KOPT-K1 (cell line): ENCODE results near the gene CNPPD1.

Source experiments
- H3K27ac ChIP-seq: fragments of 200-600 bp; sonication (generic); 2 replicates; pipeline ENCODE4 v1.5.1; 2016; ENCODE audit warnings: antibody characterized with exemption, mild to moderate bottlenecking, low read depth, low read length; ENCODE audit not compliant: poor library complexity, severe bottlenecking
- H3K36me3 ChIP-seq: fragments of 200-600 bp; sonication (generic); 2 replicates; pipeline ENCODE4 v1.5.1; 2017; ENCODE audit warnings: antibody characterized with exemption, mild to moderate bottlenecking, low read length, moderate library complexity; ENCODE audit not compliant: insufficient read depth
- H3K9me3 ChIP-seq: fragments of 200-600 bp; sonication (generic); 2 replicates; pipeline ENCODE4 v1.5.1; 2017; ENCODE audit warnings: antibody characterized with exemption, low read length, mild to moderate bottlenecking; ENCODE audit not compliant: insufficient read depth, poor library complexity, severe bottlenecking

Gene CNPPD1

DNA sequence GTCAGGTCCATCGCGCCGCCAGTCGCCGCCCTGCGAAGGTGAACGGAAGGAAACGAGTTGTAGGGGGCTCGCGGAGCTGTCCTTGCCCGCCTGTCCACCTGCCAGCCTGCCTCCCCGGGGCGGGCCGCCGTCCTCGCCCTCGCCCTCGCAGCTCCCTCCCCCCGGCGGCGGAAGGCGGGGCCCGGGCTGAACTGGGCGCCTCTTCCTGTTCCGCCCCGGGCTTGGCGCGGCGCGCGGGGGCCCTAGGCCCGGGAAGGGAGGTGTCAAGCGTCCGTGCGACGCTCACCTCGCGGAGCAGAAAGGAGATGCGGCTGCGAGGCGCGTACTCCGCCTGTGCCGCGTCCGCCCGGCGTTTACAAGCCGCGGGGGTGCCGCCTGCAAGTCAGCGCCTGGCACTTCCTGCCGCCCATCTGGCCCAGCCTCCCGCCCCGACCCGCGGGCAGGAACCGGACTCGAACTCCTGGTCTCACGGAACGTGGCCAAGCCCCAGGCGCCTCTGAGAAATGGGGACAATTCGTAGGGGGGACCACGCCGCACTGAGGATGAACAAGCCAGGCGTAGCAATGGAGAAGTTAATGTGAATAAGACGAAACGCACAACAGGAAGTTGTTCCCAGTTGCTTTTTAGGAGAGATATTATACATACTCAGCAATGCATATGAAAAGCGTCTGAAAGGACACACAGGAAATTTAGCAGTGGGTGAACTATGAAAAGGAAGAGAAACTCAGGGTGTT is at the start of gene CNPPD1:
Gene CNPPD1 (minus strand): TSS at position 108 of the 734 bp plus-strand sequence. CDS start 97 bp downstream, at position 11.
- H3K36me3 ChIP-seq: peaks cover 58% of the 10 kb centered on the region

DNA sequence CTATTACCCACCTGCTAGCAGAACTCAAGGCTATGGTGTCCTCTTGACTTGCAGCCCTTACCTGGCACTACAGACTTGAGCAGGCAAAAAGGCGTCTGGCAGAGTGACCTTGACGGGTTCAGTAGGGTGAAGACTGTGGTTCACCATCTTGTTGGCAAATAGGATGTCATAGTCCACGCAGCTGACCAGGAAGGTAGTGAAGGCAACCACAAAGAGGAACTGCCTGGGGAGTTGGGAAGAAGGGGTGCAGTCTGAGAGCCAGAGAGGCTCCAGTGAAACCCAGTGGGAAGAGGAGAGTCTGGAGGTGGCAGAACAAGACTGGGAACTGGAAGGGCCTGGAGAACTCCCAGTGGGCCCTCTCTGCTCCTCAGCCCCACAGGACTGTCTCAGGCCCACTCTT is 48.6 kb upstream of the CNPPD1 start:
- Histone ChIP-seq H3K27ac (no peak overlapping the region), H3K36me3 (peaks cover 66% of the 10 kb centered on the region), H3K9me3 (no peaks in the 10 kb centered on the region)

More for the DNA sequence above, at the start of gene CNPPD1:
- H3K27ac ChIP-seq: peak within 1 kb of the TSS; percentile 93
- no peaks in the 10 kb centered on the region for H3K9me3 ChIP-seq

DNA sequence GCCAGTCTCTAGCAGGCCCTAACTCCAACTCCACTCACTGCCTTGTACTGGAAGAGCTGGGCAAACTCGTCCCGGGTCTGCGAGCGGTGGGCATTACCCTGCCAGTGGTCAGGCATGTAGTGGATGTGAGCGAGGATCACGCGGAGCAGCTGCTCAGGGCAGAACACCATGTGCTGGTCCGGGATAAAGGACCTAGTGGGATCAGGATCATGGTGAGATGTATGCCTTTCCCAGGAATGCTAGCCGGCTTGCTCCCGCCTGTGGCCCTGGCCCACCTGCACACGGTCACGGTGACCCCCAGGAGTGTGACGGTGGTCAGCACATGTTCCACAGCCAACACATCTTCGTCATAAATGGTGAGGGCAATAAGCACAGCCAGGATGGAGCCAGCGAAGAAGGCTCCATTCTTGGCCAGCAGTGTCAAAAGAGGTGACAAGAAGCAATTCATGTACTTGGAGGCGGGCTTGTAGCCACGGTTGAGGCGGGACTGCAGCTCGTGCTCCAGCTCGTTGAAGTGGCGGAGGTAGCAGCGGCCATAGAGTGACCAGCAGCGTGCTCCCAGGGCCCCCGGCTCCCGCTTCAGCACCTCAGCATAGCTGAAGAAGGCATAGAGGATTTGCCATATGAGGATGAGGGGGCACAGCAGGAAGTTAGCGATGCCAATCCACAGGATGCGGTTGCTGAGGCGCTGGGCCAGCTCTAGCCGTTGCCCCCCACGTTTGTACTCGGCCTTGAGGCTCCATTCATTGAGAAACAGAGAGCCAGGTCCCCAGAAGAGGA is 47.3 kb upstream of the CNPPD1 start:
- peaks cover 74% of the 10 kb centered on the region for H3K36me3 ChIP-seq

DNA sequence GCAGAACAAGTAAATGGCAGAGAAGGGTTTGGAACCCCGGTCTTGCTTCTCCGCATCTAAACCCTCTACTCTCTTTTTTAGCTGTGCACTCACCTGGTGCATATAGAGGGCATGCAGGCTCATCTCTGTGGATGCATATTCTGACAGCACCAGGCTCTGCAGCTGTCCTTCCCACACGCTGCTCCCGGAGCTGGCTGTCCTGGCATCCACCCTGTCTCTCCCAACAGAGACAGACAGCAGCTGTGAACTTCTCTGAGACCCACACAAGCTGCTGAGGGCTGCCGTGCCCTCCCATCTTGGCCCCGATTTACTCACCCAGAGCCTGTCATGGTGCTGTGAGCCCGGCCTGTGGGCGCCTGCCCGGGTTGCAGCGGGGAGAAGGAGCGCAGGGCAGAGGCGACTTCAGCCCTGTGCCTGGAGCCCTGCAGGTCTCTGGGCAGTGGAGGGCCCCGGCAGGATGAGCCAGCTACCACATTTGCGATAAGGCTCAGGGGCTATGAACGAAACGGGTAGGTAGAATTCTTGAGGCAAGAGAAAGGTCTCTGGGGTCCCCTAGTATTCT is 45.3 kb upstream of the CNPPD1 start:
- Histone ChIP-seq H3K36me3 (peaks cover 71% of the 10 kb centered on the region), H3K27ac (no peak overlapping the region), H3K9me3 (no peaks in the 10 kb centered on the region)

More for the DNA sequence above, 47.3 kb upstream of the CNPPD1 start:
- Histone ChIP-seq H3K27ac (no peak overlapping the region), H3K9me3 (no peaks in the 10 kb centered on the region)

DNA sequence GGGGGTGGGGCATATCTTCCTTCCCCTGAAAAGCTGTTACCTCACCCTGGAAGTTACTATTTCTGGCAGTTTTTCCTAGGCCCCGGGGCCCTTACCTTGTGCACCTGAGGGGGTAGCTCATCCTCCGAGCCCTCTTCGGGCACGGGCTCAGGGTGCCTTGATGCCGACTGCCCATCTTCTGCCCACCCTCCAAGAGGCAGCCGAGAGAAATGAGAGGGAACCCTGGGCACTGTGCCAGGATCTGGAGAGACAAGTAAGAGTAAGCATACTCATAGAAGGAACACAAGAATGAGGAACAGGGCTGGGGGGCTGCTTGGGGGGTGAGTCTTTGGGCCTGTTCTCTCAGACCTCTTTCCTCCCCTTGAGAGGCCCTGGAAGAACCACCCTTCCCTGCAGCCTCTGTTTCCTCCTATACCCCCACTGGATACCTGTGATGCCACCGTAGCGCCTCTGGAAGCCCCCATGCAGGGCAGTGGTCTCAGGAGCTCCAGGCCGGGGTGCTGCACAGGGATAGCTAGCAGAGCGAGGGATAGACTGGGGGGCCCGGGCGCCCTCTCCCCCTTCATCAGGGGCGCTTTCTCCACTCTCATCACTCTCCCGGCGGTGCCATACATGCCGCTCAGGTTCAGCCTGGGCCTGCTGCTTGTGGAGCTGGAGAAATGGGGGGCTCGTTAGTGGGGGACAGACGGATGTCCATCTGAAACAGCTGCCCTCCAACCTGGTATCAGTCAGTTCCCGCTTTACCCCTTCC is 44.1 kb upstream of the CNPPD1 start:
- Histone ChIP-seq H3K9me3 (no peaks in the 10 kb centered on the region), H3K36me3 (peaks cover 63% of the 10 kb centered on the region), H3K27ac (no peak overlapping the region)

DNA sequence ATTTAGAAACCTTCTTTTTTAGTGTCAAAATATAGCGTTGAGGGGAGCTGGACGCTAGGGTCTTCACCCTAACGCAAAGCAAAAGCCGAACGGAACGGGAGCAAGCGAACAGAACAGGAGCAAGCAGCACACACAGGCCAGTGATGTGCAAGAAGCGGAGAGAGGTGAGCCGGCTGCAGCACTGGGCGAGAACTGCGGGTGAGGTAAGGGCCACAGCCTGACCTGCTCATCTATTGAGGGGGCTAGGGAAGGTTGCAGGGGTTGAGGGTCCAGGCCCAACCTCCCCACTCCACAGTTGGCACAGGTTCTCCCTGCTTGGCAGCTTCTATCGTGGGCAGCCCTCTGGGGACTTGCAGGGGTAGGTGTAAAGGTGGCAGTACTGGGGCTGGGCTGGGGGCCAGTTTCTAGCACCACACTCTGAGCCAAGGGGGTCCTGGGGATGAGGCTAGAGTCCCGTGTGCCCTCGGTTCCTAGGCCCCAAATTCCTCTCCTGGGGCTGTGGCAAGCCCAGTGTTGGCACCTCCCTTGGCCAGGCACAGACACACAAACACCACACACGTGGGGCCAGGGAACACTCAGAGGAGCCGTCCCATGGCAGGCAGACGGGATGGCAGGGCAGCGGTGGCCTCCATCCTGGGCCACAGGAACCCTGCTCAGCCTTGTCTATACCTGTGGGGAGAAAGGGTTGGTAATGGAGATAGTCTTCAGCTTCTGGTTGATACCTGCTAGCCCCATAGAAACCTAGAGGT is 43.2 kb upstream of the CNPPD1 start:
- Histone ChIP-seq H3K9me3 (no peaks in the 10 kb centered on the region), H3K36me3 (peaks cover 55% of the 10 kb centered on the region), H3K27ac (no peak overlapping the region)

DNA sequence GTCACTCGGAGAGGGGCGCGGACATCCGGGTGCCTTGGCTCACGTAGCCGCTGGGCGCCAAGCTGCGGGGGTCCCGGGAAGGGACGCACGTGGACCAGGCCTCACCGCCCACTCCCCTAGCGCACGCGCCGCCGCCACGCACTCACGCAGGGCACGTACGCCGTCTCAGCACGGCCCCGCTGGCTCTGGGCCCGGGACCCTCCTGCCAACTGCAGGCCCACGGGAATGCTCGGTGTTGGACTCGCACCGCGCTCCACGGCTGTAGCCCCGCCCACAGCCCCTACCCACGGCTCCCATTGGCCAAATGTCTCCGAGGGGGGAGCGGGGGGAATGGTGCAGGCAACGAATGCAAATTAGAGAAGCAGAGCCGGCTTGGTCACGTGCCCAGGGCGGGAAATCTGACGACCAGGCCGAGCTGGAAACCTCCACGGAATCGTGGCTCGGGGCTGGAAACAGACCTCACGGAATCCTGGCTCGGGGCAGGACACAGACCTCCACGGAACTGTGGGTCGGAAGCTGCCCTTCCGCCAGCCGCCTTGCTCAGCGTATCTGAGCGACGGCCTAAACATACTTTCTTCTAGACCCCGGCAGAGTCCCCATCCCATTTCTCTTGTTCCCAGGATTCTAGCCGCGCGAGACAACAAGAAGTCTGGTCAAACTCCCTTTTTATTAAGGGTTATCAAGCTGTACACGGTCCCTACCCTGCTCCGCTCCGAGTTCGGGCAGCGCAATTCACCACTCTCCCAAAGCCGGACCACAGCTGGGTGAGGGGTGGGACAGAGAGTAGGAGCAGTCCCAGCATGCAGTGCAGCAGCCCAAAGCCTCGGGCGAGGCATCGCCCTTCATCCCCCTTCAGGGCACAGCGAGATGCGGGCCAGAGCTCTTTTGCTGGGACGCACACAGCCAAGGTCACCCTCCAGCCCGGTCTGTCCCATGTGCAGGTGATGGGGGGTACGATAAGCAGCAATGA is 42.3 kb upstream of the CNPPD1 start, which contains the start of gene ABCB6:
Gene ABCB6 (minus strand): TSS at position 227 of the 970 bp plus-strand sequence. CDS start 285 bp downstream, outside the sequence.
- no peak within 1 kb of the TSS for H3K27ac ChIP-seq
- peaks cover 52% of the 10 kb centered on the region for H3K36me3 ChIP-seq
- no peaks in the 10 kb centered on the region for H3K9me3 ChIP-seq

DNA sequence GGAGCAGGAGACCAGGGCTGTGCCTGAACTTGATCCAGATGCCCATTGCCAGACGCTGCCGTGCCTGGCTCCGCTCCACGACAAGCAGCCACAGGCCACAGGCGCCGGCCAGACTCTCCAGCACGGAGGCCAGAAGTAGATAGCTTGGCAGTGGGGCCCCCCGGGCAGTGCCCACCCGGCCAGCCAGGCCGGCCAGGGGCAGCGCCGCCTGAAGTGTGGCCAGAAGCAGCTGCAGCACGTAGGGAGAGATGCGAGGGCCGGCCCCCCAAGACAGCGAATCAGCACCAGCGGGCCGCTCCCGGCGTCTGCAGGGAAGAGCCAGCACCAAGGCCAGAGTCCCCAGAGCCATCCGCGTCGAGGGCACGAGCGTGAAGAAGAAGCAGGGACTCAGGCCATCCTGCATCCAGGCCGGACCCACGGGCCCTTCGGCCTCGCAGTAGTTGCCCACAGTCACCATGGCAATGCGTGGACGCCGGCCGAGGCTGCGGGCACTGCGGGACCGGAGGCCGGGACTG is 41.5 kb upstream of the CNPPD1 start:
- Histone ChIP-seq H3K36me3 (peaks cover 52% of the 10 kb centered on the region), H3K27ac (no peak overlapping the region), H3K9me3 (no peaks in the 10 kb centered on the region)

DNA sequence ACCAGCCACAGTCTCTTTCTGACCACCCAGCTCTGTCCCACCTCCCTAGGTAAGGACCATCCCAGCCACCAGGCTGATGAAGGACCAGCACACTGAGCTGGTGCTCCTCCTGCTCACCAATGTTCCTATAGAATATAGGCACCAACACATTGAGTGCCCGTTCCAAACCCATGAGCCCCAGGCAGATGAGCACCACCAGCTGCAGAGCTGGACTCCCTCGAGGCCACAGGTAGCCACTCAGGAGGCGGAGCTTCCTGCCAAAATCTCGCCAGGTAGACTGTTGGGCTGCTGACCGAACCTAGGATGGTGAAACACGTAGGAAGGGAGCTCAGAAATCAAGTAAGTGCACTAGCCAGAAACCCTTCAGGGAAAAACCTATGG is 39.8 kb upstream of the CNPPD1 start:
- H3K27ac ChIP-seq: no peak overlapping the region
- no peaks in the 10 kb centered on the region for H3K9me3 ChIP-seq
- H3K36me3 ChIP-seq: peaks cover 48% of the 10 kb centered on the region

DNA sequence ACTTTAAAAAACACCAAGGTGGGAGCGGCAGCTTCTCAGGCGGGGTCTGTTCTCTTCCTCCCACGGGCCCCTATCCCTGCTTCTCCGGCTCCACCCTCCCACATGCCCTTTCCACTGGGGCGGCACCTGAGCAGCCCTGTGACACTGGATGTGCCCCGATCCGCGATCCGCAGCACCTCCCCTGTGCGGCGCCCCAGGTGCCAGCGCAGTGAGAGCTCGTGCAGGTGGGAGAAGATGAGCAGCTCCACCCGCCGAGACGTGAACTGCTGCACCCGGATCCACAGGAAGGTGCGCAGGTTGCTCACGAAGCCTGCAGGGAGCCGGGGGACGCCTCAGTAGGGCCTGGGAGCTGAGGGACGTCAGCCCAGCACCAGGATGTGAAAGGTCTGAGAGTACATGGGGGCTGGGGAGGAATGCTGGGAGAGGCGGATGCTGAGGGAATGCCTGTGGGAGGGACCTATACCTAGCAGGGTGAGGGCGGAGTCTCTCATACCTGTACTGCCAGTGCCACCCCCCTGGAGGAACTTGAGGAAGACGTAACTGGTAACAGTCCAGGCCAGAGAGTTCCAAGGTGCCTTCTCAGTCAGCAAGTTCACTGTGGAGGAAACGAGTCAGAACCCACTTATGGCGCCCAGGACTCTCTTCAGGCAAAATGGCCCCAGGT is 39.3 kb upstream of the CNPPD1 start:
- Histone ChIP-seq H3K36me3 (peaks cover 43% of the 10 kb centered on the region), H3K9me3 (no peaks in the 10 kb centered on the region), H3K27ac (no peak overlapping the region)

DNA sequence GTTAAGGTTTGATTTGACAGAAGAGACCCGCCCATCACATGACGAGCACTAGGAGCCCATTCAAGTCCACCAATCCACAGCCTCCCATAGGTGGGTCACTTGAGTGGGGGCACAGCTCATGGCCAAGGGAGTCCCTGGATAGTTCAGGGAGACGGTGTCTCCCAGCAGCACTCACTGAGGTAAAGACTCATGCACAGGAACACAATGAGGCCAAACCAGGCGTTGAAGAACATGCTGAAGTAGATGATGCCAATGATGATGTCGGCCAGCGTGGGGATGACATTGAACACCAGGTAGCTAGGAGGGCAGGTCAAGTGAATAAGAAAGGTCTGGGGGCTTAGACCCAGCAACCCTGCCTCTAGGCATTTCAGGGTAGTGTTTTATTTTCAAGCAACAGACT is 38.1 kb upstream of the CNPPD1 start:
- no peaks in the 10 kb centered on the region for H3K9me3 ChIP-seq
- no peak overlapping the region for H3K27ac ChIP-seq
- peaks cover 38% of the 10 kb centered on the region; the same call in 1 of the 2 replicates for H3K36me3 ChIP-seq

DNA sequence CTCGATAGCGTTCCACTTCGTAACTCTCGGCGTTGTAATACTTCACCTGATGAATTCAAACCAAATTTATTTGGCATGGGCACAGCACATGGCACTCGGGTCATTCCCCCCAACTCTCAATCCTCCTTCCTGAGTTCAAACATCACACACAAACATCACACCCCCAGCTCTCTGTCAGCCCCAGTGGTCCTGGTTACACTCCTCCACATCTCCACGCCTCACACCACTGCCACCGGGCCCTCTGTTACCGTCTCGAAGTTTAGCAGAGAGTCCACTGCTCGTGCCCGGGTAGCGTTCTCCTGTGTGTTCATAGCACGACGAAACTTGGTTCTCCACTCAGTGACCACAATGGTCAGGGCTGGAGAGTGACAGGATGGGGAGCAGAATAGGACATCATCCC is 37.4 kb upstream of the CNPPD1 start:
- no peak overlapping the region for H3K27ac ChIP-seq
- H3K9me3 ChIP-seq: no peaks in the 10 kb centered on the region
- peaks cover 37% of the 10 kb centered on the region; the same call in 1 of the 2 replicates for H3K36me3 ChIP-seq
